Natural killer cell (primary cell): Measurements from ENCODE around the gene MAGEB2. TPM values are rescaled to one million over a fixed set of nuclear protein-coding genes. Genes with fewer than 3 reads are reported as not detected.
"Not testable (repeated sequence)": the region's sequence is repeated elsewhere in the genome, so short reads cannot be mapped to it uniquely, and the experiment has no call there.

Experiments
- ATAC-seq, 3 donors: fragments of 150-1000 bp in 2 of 3; fragments of 200-7000 bp in 1 of 3; cut with Tn5 transposase; 1 replicate in 1 of 3; 2 replicates in 2 of 3; pipeline ENCODE4 v1.10.0; 2021; ENCODE audit warnings: mild to moderate bottlenecking in 2 of 3, moderate library complexity in 2 of 3
- DNase-seq, 2 donors: peaks; one replicate each; pipeline versions ENCODE4 v3.0.0 to v3.0.0-alpha.2; 2013 to 2021; ENCODE audit warnings: mixed read lengths in 1 of 2
- H3K27ac ChIP-seq: one replicate; pipeline ENCODE4 v1.5.1; 2013; ENCODE audit warnings: mild to moderate bottlenecking, low read length
- H3K27me3 ChIP-seq: one replicate; pipeline ENCODE4 v1.6.1; 2013; ENCODE audit warnings: low read length; ENCODE audit not compliant: control insufficient read depth, insufficient read depth
- H3K36me3 ChIP-seq: one replicate; pipeline ENCODE4 v1.6.1; 2013; ENCODE audit warnings: low read length; ENCODE audit not compliant: control insufficient read depth, insufficient read depth
- H3K4me1 ChIP-seq: one replicate; pipeline ENCODE4 v1.6.1; 2013; ENCODE audit warnings: low read length; ENCODE audit not compliant: control insufficient read depth, insufficient read depth
- H3K4me3 ChIP-seq: one replicate; pipeline ENCODE4 v1.5.1; 2013; ENCODE audit warnings: low read length
- H3K9me3 ChIP-seq: one replicate; pipeline ENCODE4 v1.6.1; 2013; ENCODE audit warnings: low read length; ENCODE audit not compliant: control insufficient read depth, insufficient read depth
- H3K27ac Mint-ChIP-seq, 2 donors: one replicate each; pipeline ENCODE4 v1.8.0; 2022; ENCODE audit warnings: mild to moderate bottlenecking in 2 of 2, mixed read lengths in 2 of 2, moderate library complexity in 1 of 2
- H3K27me3 Mint-ChIP-seq, 2 donors: one replicate each; pipeline ENCODE4 v1.8.0; 2022; ENCODE audit warnings: low read depth in 2 of 2, mixed read lengths in 2 of 2
- H3K36me3 Mint-ChIP-seq: one replicate; pipeline ENCODE4 v1.8.0; 2022; ENCODE audit warnings: mixed read lengths
- H3K4me1 Mint-ChIP-seq, 2 donors: one replicate each; pipeline ENCODE4 v1.8.0; 2022; ENCODE audit warnings: mixed read lengths in 2 of 2
- H3K4me3 Mint-ChIP-seq: one replicate; pipeline ENCODE4 v1.8.0; 2022; ENCODE audit warnings: mild to moderate bottlenecking, moderate library complexity, mixed read lengths
- H3K9me3 Mint-ChIP-seq, 2 donors: one replicate each; pipeline ENCODE4 v1.8.0; 2022; ENCODE audit warnings: mixed read lengths in 2 of 2
- CTCF ChIP-seq: fragments of 200-600 bp; IDR thresholded peaks from one replicate; pipeline ENCODE4 v1.8.0; 2022; ENCODE audit warnings: antibody characterized with exemption
- whole genome bisulfite sequencing: methylation state at CpG from one replicate; pipeline ENCODE4 v1.1.7; 2013; ENCODE audit warnings: missing lambda C conversion rate; ENCODE audit not compliant: insufficient coverage; 5-methylcytosine and 5-hydroxymethylcytosine counted together
- intact Hi-C: fragments of 100-400 bp; cut with micrococcal nuclease; formaldehyde crosslinking; loops from one replicate; pipeline ENCODE4 v1.14.2; 2022
- total RNA-seq, 4 donors: library from RNA; stranded (reverse); fragments of 120-200 nt in 1 of 4; gene quantifications; one replicate each; pipeline versions ENCODE4 v1.2.3 to v1.2.4, GENCODE V29; 2013 to 2022

MAGEB2 gene
- total RNA-seq, 3 donors from 2014 or later (not counting 1 experiment from before 2014, with no cell fraction given): not detected

- Histone ChIP-seq H3K27ac (no peak overlapping the region), H3K4me1 (no peaks in the 10 kb centered on the region), H3K9me3 (no peaks in the 10 kb centered on the region), H3K27me3 (no peaks in the 10 kb centered on the region), H3K4me3 (no peak overlapping the region), H3K36me3 (no peaks in the 10 kb centered on the region)
- H3K4me1 Mint-ChIP-seq: no peaks in the 10 kb centered on the region
- no peak overlapping the region for H3K27ac Mint-ChIP-seq
- H3K9me3 Mint-ChIP-seq: peaks cover 3 to 4% of the 10 kb centered on the region in 2 donors
- H3K27me3 Mint-ChIP-seq: peaks cover 0 to 2% of the 10 kb centered on the region in 2 donors
- no peak overlapping the region for H3K4me3 Mint-ChIP-seq
- H3K36me3 Mint-ChIP-seq: no peaks in the 10 kb centered on the region
- no peak for TF ChIP-seq CTCF
- no CpG with 5 or more reads among the region's 2 CpGs for WGBS
- DNase-seq (no peak), ATAC-seq (no peak)
- intact Hi-C loops: no loop called here
Observed at GRCh38 chrX:30190426-30190825, 24.9 kb upstream of the MAGEB2 start.

GRCh38 chrX:30193910-30194309 lies 21.5 kb upstream of the MAGEB2 start:
- H3K4me1 Mint-ChIP-seq, intact Hi-C loops, H3K27me3 ChIP-seq, H3K9me3 Mint-ChIP-seq, H3K4me3 Mint-ChIP-seq, H3K9me3 ChIP-seq, H3K4me3 ChIP-seq, H3K27me3 Mint-ChIP-seq, H3K27ac Mint-ChIP-seq, ATAC-seq, H3K27ac ChIP-seq, H3K36me3 Mint-ChIP-seq, H3K36me3 ChIP-seq, H3K4me1 ChIP-seq, DNase-seq: not testable (repeated sequence)
- WGBS: 65% methylated on average over 2 of the region's 6 CpGs

- Histone ChIP-seq H3K27ac (no peak overlapping the region), H3K36me3 (no peaks in the 10 kb centered on the region), H3K27me3 (no peaks in the 10 kb centered on the region), H3K4me3 (no peak overlapping the region), H3K4me1 (no peaks in the 10 kb centered on the region), H3K9me3 (no peaks in the 10 kb centered on the region)
- TF ChIP-seq CTCF: no peak
- intact Hi-C loops: no loop called here
- DNase-seq (no peak), ATAC-seq (no peak)
- Mint-ChIP-seq H3K9me3 (peaks cover 3 to 4% of the 10 kb centered on the region in 2 donors), H3K4me3 (no peak overlapping the region), H3K36me3 (no peaks in the 10 kb centered on the region), H3K27me3 (peaks cover 0 to 2% of the 10 kb centered on the region in 2 donors), H3K27ac (no peak overlapping the region), H3K4me1 (no peaks in the 10 kb centered on the region)
- 0% methylated on average over 1 of the region's 1 CpG for WGBS
Observed at GRCh38 chrX:30196322-30196721, 19.0 kb upstream of the MAGEB2 start.

- 88% methylated on average over 2 of the region's 2 CpGs for WGBS
- intact Hi-C loops: no loop called here
Observed at GRCh38 chrX:30212172-30212571, 3.2 kb upstream of the MAGEB2 start.

More at GRCh38 chrX:30212172-30212571, 3.2 kb upstream of the MAGEB2 start:
- Histone ChIP-seq H3K4me3 (no peak overlapping the region), H3K27me3 (no peaks in the 10 kb centered on the region), H3K27ac (no peak overlapping the region), H3K36me3 (no peaks in the 10 kb centered on the region), H3K9me3 (no peaks in the 10 kb centered on the region), H3K4me1 (no peaks in the 10 kb centered on the region)
- DNase-seq (no peak), ATAC-seq (no peak)
- Mint-ChIP-seq H3K4me1 (no peaks in the 10 kb centered on the region), H3K36me3 (no peaks in the 10 kb centered on the region), H3K27ac (no peak overlapping the region), H3K9me3 (no peaks in the 10 kb centered on the region), H3K27me3 (no peaks in the 10 kb centered on the region), H3K4me3 (no peak overlapping the region)
- TF ChIP-seq CTCF: no peak
